ENCODE results near the gene GASK1A.

DNA sequence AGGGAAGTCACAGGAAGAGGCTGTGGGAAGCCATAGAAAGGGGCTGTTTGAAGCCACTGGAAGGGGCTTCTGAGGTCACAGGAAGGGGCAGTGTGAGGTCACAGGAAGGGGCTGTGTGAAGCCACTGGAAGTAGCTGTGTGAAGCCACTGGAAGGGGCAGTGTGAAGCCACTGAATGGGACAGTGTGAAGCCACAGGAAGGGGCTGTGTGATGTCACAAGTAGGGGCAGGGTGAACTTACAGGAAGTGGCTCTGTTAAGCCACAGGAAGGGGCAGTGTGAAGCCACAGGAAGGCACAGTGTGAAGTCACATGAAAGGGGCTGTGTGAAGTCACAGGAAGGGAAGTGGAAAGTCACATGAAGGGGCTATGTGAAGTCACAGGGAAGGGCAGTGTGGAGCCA is 33.1 kb downstream of the GASK1A start:
- TF ChIP-seq, protein P1, sequence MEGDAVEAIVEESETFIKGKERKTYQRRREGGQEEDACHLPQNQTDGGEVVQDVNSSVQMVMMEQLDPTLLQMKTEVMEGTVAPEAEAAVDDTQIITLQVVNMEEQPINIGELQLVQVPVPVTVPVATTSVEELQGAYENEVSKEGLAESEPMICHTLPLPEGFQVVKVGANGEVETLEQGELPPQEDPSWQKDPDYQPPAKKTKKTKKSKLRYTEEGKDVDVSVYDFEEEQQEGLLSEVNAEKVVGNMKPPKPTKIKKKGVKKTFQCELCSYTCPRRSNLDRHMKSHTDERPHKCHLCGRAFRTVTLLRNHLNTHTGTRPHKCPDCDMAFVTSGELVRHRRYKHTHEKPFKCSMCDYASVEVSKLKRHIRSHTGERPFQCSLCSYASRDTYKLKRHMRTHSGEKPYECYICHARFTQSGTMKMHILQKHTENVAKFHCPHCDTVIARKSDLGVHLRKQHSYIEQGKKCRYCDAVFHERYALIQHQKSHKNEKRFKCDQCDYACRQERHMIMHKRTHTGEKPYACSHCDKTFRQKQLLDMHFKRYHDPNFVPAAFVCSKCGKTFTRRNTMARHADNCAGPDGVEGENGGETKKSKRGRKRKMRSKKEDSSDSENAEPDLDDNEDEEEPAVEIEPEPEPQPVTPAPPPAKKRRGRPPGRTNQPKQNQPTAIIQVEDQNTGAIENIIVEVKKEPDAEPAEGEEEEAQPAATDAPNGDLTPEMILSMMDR (conservative IDR thresholded peaks at IDR 0.05; ENCODE audit: low read depth, low read length), result no peak
- TF ChIP-seq EZH2 (IDR thresholded peaks at IDR 0.05; ENCODE audit: borderline replicate concordance, low read depth, low read length, poor library complexity, severe bottlenecking), result no peak

Data from A673 (cell line).